B cell (primary cell): ENCODE measurements around the gene PREB. TPM values are rescaled to one million over a fixed set of nuclear protein-coding genes. Genes with fewer than 3 reads are reported as not detected.

Experiments
- ATAC-seq: fragments of 200-7000 bp; cut with Tn5 transposase; one replicate; pipeline ENCODE4 v1.10.0; 2021; ENCODE audit warnings: low read depth, mild to moderate bottlenecking, moderate number of reproducible peaks, moderate library complexity
- CTCF ChIA-PET: fragments of 350-600 bp; sonication (Branson Sonifier 250); formaldehyde crosslinking; loops from one replicate; lab custom pipeline; 2021; ENCODE audit warnings: antibody characterized with exemption, inconsistent platforms; lab: Charles Lee
- POLR2A ChIA-PET: fragments of 350-600 bp; sonication (Branson Sonifier 250); formaldehyde crosslinking; loops from one replicate; lab custom pipeline; 2021; ENCODE audit warnings: antibody characterized with exemption; lab: Charles Lee
- DNase-seq: peaks from one replicate; pipeline ENCODE4 v3.0.0; 2013
- H2AFZ ChIP-seq: 2 replicates; pipeline ENCODE4 v1.6.1; 2012; ENCODE audit warnings: mild to moderate bottlenecking, low read depth, low read length; ENCODE audit not compliant: insufficient read depth, poor library complexity, severe bottlenecking
- H3K27ac ChIP-seq, 2 donors: 1 replicate in 1 of 2; 2 replicates in 1 of 2; pipeline ENCODE4 v1.5.1; 2012 to 2013; ENCODE audit warnings: low read length in 2 of 2, mild to moderate bottlenecking in 2 of 2, moderate library complexity in 1 of 2
- H3K27me3 ChIP-seq, 4 experiments: fragments of 200-600 bp in 1 of 4; sonication (generic) in 1 of 4; replicated peaks in 1 of 4; 1 replicate in 2 of 4; 2 replicates in 2 of 4; pipeline versions ENCODE4 v1.6.1 to v1.7.0; 2013 to 2016; ENCODE audit warnings: low read length in 3 of 4, mild to moderate bottlenecking in 2 of 4, mixed read lengths in 1 of 4, moderate library complexity in 1 of 4; ENCODE audit not compliant: insufficient read depth in 4 of 4, control insufficient read depth in 3 of 4; ENCODE audit errors: control extremely low read depth in 1 of 4
- H3K36me3 ChIP-seq, 2 experiments: replicated peaks in 1 of 2; 1 replicate in 1 of 2; 2 replicates in 1 of 2; pipeline versions ENCODE4 v1.6.1 to v1.7.1; 2013; ENCODE audit warnings: low read length in 1 of 2; ENCODE audit not compliant: insufficient read depth in 2 of 2, control insufficient read depth in 1 of 2; ENCODE audit errors: control extremely low read depth in 1 of 2, extremely low read depth in 1 of 2
- H3K4me1 ChIP-seq, 2 donors: fragments of 200-600 bp in 1 of 2; sonication (generic) in 1 of 2; 1 replicate in 1 of 2; 2 replicates in 1 of 2; pipeline versions ENCODE4 v1.5.1 to v1.6.1; 2013 to 2017; ENCODE audit warnings: low read length in 2 of 2; ENCODE audit not compliant: control insufficient read depth in 2 of 2, insufficient read depth in 2 of 2
- H3K4me2 ChIP-seq: replicated peaks from 2 replicates; pipeline ENCODE3; 2012; ENCODE audit warnings: mild to moderate bottlenecking, low read depth, low read length; ENCODE audit not compliant: poor library complexity, severe bottlenecking
- H3K4me3 ChIP-seq, 5 experiments: fragments of 200-600 bp in 1 of 5; sonication (generic) in 1 of 5; 1 replicate in 3 of 5; 2 replicates in 2 of 5; pipeline versions ENCODE4 v1.5.1 to v1.7.0; 2011 to 2016; ENCODE audit warnings: low read length in 4 of 5, mild to moderate bottlenecking in 4 of 5, low read depth in 2 of 5, control low read depth in 1 of 5, moderate library complexity in 1 of 5; ENCODE audit not compliant: insufficient read depth in 1 of 5; ENCODE audit errors: control extremely low read depth in 1 of 5, extremely low read depth in 1 of 5
- H3K79me2 ChIP-seq: fragments of 200-600 bp; sonication (generic); one replicate; pipeline ENCODE4 v1.6.0; 2016; ENCODE audit warnings: low read length; ENCODE audit not compliant: control insufficient read depth, insufficient read depth
- H3K9ac ChIP-seq: fragments of 200-600 bp; sonication (generic); 2 replicates; pipeline ENCODE4 v1.6.1; 2017; ENCODE audit warnings: mild to moderate bottlenecking, low read length, moderate library complexity
- H3K9me3 ChIP-seq, 3 donors: one replicate each; pipeline versions ENCODE4 v1.6.1 to v1.7.1; 2013; ENCODE audit warnings: low read length in 2 of 3; ENCODE audit not compliant: control insufficient read depth in 2 of 3, insufficient read depth in 1 of 3; ENCODE audit errors: control extremely low read depth in 1 of 3
- H4K20me1 ChIP-seq: 2 replicates; pipeline ENCODE4 v1.6.0; 2012; ENCODE audit warnings: mild to moderate bottlenecking, low read length; ENCODE audit not compliant: insufficient read depth, control insufficient read depth, poor library complexity, severe bottlenecking
- H3K27ac Mint-ChIP-seq: one replicate; pipeline ENCODE4 v1.8.0; 2021; ENCODE audit warnings: mixed read lengths
- H3K27me3 Mint-ChIP-seq: one replicate; pipeline ENCODE4 v1.8.0; 2021; ENCODE audit warnings: mixed read lengths
- H3K4me1 Mint-ChIP-seq: one replicate; pipeline ENCODE4 v1.8.0; 2021; ENCODE audit warnings: mixed read lengths
- H3K4me3 Mint-ChIP-seq: one replicate; pipeline ENCODE4 v1.8.0; 2021; ENCODE audit warnings: mixed read lengths
- H3K9me3 Mint-ChIP-seq: one replicate; pipeline ENCODE4 v1.8.0; 2022; ENCODE audit warnings: mixed read lengths; ENCODE audit not compliant: insufficient read depth
- EZH2 ChIP-seq: IDR thresholded peaks from 2 replicates; pipeline ENCODE4 v1.6.1; 2012; ENCODE audit warnings: borderline replicate concordance, low read depth, mild to moderate bottlenecking, moderate library complexity, low read length; ENCODE audit not compliant: insufficient read depth, poor library complexity, severe bottlenecking
- WGBS: methylation state at CpG from one replicate; pipeline ENCODE4 v1.1.5; 2013; ENCODE audit warnings: missing lambda C conversion rate; ENCODE audit not compliant: insufficient coverage; 5-methylcytosine and 5-hydroxymethylcytosine counted together
- intact Hi-C: fragments of 100-400 bp; cut with micrococcal nuclease; formaldehyde crosslinking; loops from one replicate; pipeline ENCODE4 v1.10.0; 2022
- polyA plus RNA-seq: library from polyadenylated mRNA; depleted of rRNA; stranded (reverse); fragments of >200 nt; gene quantifications from 2 replicates; pipeline ENCODE4 v1.2.3, GENCODE V29; 2012
- total RNA-seq, 2 donors: library from RNA; stranded (reverse); fragments of 120-200 nt in 1 of 2; gene quantifications; 1 replicate in 1 of 2; 2 replicates in 1 of 2; pipeline versions ENCODE4 v1.2.3 to v1.2.4, GENCODE V29; 2013 to 2022
- TF ChIP-seq, protein P1 (sequence below): fragments of 200-600 bp; IDR thresholded peaks from one replicate; pipeline ENCODE4 v1.8.0; 2022; ENCODE audit warnings: antibody characterized with exemption, mild to moderate bottlenecking

The PREB gene
- total and polyA plus RNA-seq, 2 donors (not counting 1 experiment from before 2014, with no cell fraction given), result 46.0 to 88.9 TPM

DNA sequence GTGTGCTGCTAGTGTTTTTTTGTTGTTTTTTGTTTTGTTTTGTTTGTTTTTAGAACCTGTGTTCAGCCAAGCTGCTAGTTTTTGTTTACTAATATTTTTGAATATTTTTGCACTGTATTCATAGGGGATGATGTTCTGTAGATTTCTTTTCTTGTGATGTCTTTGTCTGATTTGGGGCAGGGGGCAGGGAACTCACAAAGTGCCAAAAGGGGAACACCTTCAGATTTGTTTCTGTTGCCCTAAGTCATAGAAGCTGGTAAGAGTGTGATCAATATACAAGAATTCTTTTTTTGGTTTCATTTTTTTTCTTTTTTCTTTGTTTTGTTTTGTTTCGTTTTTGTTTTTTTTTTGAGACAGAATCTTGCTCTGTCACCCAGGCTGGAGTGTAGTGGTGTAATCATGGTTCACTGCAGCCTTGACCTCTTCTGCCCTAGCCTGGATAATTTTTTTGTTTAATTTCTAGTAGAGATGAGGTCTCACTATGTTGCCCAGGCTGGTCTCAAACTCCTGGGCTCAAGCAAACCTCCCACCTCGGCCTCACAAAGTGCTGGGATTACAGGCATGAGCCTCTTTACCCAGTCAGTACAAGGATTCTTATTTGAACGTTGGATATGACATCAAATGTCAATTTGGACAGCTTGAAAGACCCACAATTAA is 45.0 kb upstream of the PREB start:
- H3K4me2 ChIP-seq, result no peak overlapping the region
- H3K4me1 ChIP-seq, result no peaks in the 10 kb centered on the region
- no peaks in the 10 kb centered on the region for H3K36me3 ChIP-seq
- no peak for ATAC-seq
- peaks cover 0 to 14% (median 6%) of the 10 kb centered on the region in 4 experiments for H3K27me3 ChIP-seq
- H3K27ac ChIP-seq, result no peak overlapping the region
- H3K9me3 ChIP-seq, result no peaks in the 10 kb centered on the region
- Mint-ChIP-seq H3K4me3 (no peak overlapping the region), H3K27ac (no peak overlapping the region), H3K27me3 (peaks cover 41% of the 10 kb centered on the region), H3K9me3 (no peaks in the 10 kb centered on the region), H3K4me1 (no peaks in the 10 kb centered on the region)
- no peaks in the 10 kb centered on the region for H4K20me1 ChIP-seq
- no peak for DNase-seq
- no peak overlapping the region for H3K4me3 ChIP-seq
- H3K9ac ChIP-seq, result no peak overlapping the region
- POLR2A ChIA-PET, result no interaction called here
- TF ChIP-seq EZH2, result no peak
- TF ChIP-seq, protein P1, sequence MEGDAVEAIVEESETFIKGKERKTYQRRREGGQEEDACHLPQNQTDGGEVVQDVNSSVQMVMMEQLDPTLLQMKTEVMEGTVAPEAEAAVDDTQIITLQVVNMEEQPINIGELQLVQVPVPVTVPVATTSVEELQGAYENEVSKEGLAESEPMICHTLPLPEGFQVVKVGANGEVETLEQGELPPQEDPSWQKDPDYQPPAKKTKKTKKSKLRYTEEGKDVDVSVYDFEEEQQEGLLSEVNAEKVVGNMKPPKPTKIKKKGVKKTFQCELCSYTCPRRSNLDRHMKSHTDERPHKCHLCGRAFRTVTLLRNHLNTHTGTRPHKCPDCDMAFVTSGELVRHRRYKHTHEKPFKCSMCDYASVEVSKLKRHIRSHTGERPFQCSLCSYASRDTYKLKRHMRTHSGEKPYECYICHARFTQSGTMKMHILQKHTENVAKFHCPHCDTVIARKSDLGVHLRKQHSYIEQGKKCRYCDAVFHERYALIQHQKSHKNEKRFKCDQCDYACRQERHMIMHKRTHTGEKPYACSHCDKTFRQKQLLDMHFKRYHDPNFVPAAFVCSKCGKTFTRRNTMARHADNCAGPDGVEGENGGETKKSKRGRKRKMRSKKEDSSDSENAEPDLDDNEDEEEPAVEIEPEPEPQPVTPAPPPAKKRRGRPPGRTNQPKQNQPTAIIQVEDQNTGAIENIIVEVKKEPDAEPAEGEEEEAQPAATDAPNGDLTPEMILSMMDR, result no peak
- CTCF ChIA-PET, result no interaction called here
- no peak overlapping the region for H2AFZ ChIP-seq
- intact Hi-C loops, result no loop called here
- WGBS, result no CpG with 5 or more reads among the region's 3 CpGs
- no peaks in the 10 kb centered on the region for H3K79me2 ChIP-seq

DNA sequence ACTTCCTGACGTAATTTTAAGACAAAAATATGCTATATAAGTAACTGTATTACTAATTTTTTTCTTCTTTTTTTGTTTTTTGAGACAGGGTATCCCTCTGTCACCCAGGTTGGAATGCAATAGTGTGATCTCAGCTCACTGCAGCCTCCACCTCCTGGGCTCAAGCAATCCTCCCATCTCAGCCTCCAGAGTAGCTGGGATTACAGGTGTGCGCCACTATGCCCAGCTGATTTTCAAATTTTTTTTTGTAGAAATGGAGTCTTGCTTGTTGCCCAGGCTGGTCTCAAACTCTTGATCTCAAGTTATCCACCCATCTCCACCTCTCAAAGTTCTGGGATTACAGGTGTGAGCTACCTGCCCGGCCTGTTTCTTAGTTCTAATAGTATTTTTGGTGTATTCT is 44.0 kb upstream of the PREB start:
- no peak overlapping the region for H3K4me2 ChIP-seq
- no peak for ATAC-seq
- POLR2A ChIA-PET, result no interaction called here

More for the DNA sequence above, 44.0 kb upstream of the PREB start:
- Histone ChIP-seq H2AFZ (no peak overlapping the region), H4K20me1 (no peaks in the 10 kb centered on the region), H3K27ac (no peak overlapping the region), H3K9me3 (no peaks in the 10 kb centered on the region), H3K9ac (no peak overlapping the region), H3K4me3 (no peak overlapping the region), H3K27me3 (peaks cover 0 to 14% (median 6%) of the 10 kb centered on the region in 4 experiments), H3K4me1 (no peaks in the 10 kb centered on the region), H3K79me2 (no peaks in the 10 kb centered on the region), H3K36me3 (no peaks in the 10 kb centered on the region)
- no peak for DNase-seq
- Mint-ChIP-seq H3K27me3 (peaks cover 35% of the 10 kb centered on the region), H3K9me3 (no peaks in the 10 kb centered on the region), H3K4me3 (no peak overlapping the region), H3K27ac (no peak overlapping the region), H3K4me1 (no peaks in the 10 kb centered on the region)
- no peak for TF ChIP-seq EZH2
- TF ChIP-seq, protein P1, result no peak
- no CpG with 5 or more reads among the region's 3 CpGs for WGBS
- intact Hi-C loops, result no loop called here
- CTCF ChIA-PET, result no interaction called here
